HEK293 (cell line): ENCODE data around the gene NIPBL.
"Not testable (repeated sequence)": the region's sequence is repeated elsewhere in the genome, so short reads cannot be mapped to it uniquely, and the experiment has no call there.

Experiments used
- ATF2 ChIP-seq: fragments of 450-650 bp; formaldehyde crosslinking; IDR thresholded peaks from 2 replicates; pipeline ENCODE4 v1.5.1; 2016; ENCODE audit warnings: missing biosample characterization, missing genetic modification characterization, low read depth
- CTCF ChIP-seq: fragments of 450-650 bp; formaldehyde crosslinking; IDR thresholded peaks from 2 replicates; pipeline ENCODE4 v1.5.1; 2016; ENCODE audit warnings: missing biosample characterization, missing genetic modification characterization
- TRIM28 ChIP-seq: IDR thresholded peaks from 2 replicates; pipeline ENCODE4 v1.6.1; 2011; ENCODE audit warnings: low read length, control low read depth, borderline replicate concordance
- ZBTB26 ChIP-seq: fragments of 450-650 bp; formaldehyde crosslinking; optimal IDR thresholded peaks from 2 replicates; pipeline ENCODE3; 2016; ENCODE audit warnings: missing biosample characterization, mild to moderate bottlenecking, missing genetic modification characterization
- ZNF146 ChIP-seq: fragments of 450-650 bp; formaldehyde crosslinking; IDR thresholded peaks from 2 replicates; pipeline ENCODE4 v1.5.1; 2016; ENCODE audit warnings: missing biosample characterization, missing genetic modification characterization
- ZNF423 ChIP-seq: fragments of 450-650 bp; formaldehyde crosslinking; IDR thresholded peaks from 2 replicates; pipeline ENCODE4 v1.5.1; 2016; ENCODE audit warnings: missing biosample characterization, missing genetic modification characterization
- ZNF510 ChIP-seq: fragments of 450-650 bp; formaldehyde crosslinking; IDR thresholded peaks from 2 replicates; pipeline ENCODE4 v1.5.1; 2018; ENCODE audit warnings: mild to moderate bottlenecking, missing genetic modification characterization, missing biosample characterization; ENCODE audit not compliant: insufficient replicate concordance
- ZNF621 ChIP-seq: fragments of 450-650 bp; formaldehyde crosslinking; IDR thresholded peaks from 2 replicates; pipeline ENCODE4 v1.5.1; 2017; ENCODE audit warnings: missing biosample characterization, missing genetic modification characterization
- ZNF670 ChIP-seq: fragments of 450-650 bp; formaldehyde crosslinking; IDR thresholded peaks from 2 replicates; pipeline ENCODE4 v1.5.1; 2016; ENCODE audit warnings: missing biosample characterization, missing genetic modification characterization, low read depth
- ZNF776 ChIP-seq: fragments of 450-650 bp; formaldehyde crosslinking; IDR thresholded peaks from 2 replicates; pipeline ENCODE4 v1.5.0; 2017; ENCODE audit warnings: missing biosample characterization, missing genetic modification characterization, borderline replicate concordance
- ZNF777 ChIP-seq: fragments of 450-650 bp; formaldehyde crosslinking; IDR thresholded peaks from 2 replicates; pipeline ENCODE4 v1.5.1; 2017; ENCODE audit warnings: missing biosample characterization, missing genetic modification characterization, borderline replicate concordance
- ZSCAN23 ChIP-seq: fragments of 450-650 bp; formaldehyde crosslinking; IDR thresholded peaks from 2 replicates; pipeline ENCODE4 v1.5.1; 2016; ENCODE audit warnings: missing biosample characterization, missing genetic modification characterization

GRCh38 chr5:37099267-37099666, 222.7 kb downstream of the NIPBL start:
- TF ChIP-seq ZBTB26 (tag by site-specific recombination); CTCF (tag by site-specific recombination); ZNF621; ATF2 (tag by site-specific recombination); ZNF670 (tag by site-specific recombination); ZSCAN23; ZNF510 (tag by site-specific recombination); TRIM28; ZNF423 (tag by site-specific recombination); ZNF776 (tag by site-specific recombination); ZNF777 (tag by site-specific recombination): not testable (repeated sequence)
- peak; percentile 91 for TF ChIP-seq ZNF146
